Measurements from ENCODE around the gene MBD3L3. TPM values are rescaled to one million over a fixed set of nuclear protein-coding genes. Genes with fewer than 3 reads are reported as not detected.

MBD3L3 gene
- total RNA-seq, 1 donor = not detected

Other genes starting within 250 kb of the MBD3L3 start
- gene ADGRE1, start 171.1 kb downstream of the MBD3L3 start, total RNA-seq = 44.7 TPM
- not detected for gene MBD3L2B, start 37.2 kb downstream of the MBD3L3 start, total RNA-seq
- not detected for gene MBD3L5, start 28.1 kb downstream of the MBD3L3 start, total RNA-seq
- gene MBD3L4, start 18.5 kb downstream of the MBD3L3 start, total RNA-seq = not detected
- not detected for gene MBD3L2, start 9.4 kb downstream of the MBD3L3 start, total RNA-seq
- gene ZNF557, start 11.0 kb upstream of the MBD3L3 start, total RNA-seq = 11.0 TPM
- gene INSR, start 235.7 kb upstream of the MBD3L3 start, total RNA-seq = 52.8 TPM

Measured in hematopoietic multipotent progenitor cell (in vitro differentiated cells).